ENCODE results near the gene ATAD1.
"Not testable (repeated sequence)": the region's sequence is repeated elsewhere in the genome, so short reads cannot be mapped to it uniquely, and the experiment has no call there.

Gene ATAD1

GRCh38 chr10:87846023-87846422 lies 28.0 kb upstream of the ATAD1 start:
- DNase-seq (ENCODE audit: low spot score): no peak

GRCh38 chr10:87845624-87845998 lies 27.6 kb upstream of the ATAD1 start:
- DNase-seq (ENCODE audit: low spot score): no peak

DNA sequence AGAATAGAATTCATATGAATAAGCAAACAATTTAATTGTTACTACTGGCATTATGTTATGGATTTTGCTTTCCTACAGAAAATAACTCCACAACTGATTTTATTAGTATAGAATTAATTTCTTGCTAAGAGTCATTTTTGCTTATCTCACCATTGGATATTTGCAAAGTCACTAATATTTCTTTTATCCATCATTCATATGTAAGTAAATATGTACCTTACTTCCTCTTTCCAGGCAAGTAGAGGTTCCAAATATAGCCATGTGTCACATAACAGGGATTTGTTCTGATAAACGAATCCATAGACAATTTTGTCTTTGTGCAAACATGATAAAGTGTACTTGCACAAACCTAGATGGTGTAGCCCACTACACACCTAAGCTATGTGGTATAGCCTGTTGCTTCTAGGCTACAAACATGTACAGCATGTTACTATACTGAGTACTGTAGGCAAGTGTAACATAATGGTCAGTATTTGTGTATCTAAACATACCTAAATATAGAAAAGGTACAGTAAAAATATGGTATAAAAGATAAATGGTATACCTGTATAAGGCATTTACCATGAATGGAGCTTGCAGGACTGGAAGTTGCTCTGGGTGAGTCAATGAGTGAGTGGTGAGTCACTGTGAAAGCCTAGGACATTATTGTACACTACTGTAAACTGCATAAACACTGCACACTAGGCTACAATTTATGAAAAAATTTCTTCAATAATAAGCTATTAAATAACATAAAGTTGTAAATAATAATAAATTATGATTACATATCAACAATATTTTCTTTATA lies 27.0 kb upstream of the ATAD1 start:
- no peak for DNase-seq (ENCODE audit: low spot score)

DNA sequence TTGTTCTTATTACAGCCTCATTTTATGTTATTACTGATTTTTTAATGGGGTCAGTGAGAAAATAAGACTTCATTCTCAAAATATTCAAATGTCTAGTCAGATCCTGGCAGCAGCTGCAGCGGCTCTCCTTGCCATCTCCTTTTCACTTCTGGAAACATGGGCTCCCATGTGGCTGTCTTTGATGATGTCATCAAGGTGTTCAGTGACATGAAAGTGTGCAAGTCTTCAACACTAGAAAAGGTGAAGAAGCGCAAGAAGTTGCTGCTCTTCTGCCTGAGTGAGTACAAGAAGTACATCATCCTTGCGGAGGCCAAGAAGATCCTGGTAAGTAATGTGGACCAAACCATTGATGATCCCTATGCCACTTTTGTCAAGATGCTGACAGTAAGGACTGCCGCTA lies 25.7 kb upstream of the ATAD1 start:
- DNase-seq (ENCODE audit: low spot score): no peak

DNA sequence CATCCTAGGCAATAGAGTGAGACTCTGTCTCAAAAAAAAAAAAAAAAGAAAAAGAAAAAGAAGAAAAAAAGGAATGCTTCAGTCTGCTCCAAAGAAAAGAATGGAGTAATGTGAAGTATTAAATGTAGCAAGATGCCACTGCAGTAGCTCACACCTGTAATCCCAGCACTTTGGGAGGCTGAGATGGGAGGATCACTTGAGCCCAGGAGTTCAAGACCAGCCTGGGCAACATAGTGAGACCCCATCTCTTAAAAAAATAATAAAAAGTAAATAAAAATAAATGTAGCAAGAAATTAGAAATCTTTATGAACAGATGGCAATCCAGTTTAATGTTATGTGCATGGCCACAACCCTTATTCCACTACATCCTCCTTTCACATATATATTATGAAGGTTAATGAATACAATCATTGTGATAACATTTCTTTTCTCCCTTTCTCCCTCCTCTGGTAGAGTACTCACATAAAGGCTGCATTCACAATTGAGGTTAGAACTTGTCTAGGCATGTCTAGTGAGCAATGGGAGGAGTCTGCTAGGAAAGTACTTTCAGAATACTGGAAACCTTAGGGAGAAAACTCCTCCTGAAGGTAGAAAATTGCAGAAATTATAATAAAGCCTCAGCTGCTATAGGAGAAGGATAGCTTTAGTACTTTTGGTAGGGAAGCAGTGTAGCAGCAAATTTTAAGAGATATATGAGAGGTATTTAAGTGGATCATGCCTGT lies 24.9 kb upstream of the ATAD1 start:
- no peak for DNase-seq (ENCODE audit: low spot score)

GRCh38 chr10:87842220-87842641 lies 24.2 kb upstream of the ATAD1 start:
- DNase-seq (ENCODE audit: low spot score): no peak

- no peak for DNase-seq (ENCODE audit: low spot score)
These were observed 23.2 kb upstream of the ATAD1 start for GRCh38 chr10:87841186-87841585.

DNA sequence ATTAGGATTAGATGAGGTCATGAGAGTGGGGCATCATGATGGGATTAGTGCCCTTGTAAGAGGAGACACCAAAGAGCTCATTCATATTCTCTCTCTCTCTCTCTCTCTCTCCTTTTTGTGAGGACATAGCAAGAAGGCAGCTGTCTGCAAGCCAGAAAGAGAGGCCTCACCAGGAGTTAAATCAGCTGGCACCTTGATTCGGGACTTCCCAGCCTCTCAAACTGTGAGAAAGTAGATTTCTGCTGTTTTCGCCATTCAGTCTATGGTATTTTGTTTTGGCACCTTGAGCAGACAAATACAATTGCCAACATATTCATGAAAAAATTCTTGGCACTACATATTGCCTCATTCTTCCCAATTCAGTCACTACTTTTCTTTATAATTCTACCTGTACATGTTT lies 20.6 kb upstream of the ATAD1 start:
- DNase-seq (ENCODE audit: low spot score): no peak

DNA sequence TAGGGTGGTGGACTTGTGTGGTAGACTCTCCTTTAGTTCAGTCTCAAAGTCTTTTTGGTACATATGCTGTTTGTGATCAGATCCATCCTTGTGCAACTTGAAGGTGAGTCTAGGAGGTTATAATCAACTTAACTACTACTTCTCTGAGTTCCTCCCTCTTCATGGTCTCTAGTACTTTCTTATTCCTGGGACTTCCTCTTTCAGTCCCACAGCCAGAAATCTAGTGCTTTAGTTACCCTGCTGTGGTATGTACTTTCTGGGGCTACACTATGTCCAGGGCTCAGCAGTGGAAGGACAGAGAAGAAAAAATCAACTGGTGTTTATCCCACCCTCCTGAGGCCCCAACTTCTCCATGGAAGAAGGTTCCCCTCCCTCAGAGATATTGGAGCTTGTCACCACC lies 19.4 kb upstream of the ATAD1 start:
- DNase-seq (ENCODE audit: low spot score): no peak

DNA sequence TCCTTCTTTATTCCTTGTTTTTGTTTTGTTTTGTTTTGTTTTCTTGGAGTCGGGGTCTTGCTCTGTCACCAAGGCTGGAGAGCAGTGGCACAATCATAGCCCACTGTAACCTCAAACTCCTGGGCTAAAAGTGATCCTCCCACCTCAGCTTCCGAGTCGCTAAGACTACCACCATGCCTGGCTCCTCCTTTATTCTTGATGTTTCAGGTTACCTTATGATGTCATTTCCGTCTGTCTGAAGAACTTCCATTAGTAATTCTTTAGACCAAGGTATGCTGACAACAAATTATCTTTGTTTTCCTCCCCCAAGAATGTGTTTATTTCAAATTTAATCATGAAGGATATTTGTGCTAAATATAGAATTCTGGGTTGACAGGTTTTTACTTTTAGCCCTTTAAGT lies 18.1 kb upstream of the ATAD1 start:
- no peak for DNase-seq (ENCODE audit: low spot score)

DNA sequence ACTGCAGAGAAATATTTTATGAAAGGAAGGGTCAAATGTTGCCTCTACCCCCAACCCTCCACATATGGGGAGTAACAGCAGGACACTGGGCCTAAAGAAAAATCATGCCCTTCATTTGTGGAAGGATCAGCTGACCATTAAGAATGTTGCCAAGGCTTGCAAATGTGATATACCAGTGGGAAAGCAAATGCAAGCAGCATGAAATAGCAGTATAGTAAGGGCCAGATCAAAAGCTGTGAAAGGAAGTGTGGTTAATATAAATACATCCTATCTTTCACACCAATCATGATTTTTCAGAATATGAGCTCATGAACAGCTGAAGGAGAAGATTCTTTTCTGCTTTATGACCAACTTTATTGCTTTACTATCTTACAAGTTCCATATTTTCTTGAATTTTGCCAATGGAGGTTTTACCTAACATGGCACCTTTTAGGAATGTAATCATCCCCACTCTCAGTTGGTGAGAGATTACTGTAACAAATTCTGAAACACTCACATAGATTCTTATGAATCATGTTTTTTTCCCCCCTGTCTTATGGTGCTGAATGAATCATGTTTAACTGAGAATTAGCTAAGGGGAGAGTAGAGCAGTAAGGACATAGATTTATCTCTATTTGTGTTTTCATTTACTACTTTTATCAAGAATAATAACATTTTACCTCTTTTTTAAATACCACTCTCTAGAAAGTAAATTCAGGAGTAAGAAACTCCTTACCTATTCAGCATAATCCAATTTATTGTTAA lies 12.1 kb upstream of the ATAD1 start:
- DNase-seq (ENCODE audit: low spot score): no peak

- DNase-seq (ENCODE audit: low spot score): not testable (repeated sequence)
These were observed 11.0 kb upstream of the ATAD1 start for GRCh38 chr10:87829051-87829450.

GRCh38 chr10:87827681-87828080 lies 9.7 kb upstream of the ATAD1 start:
- DNase-seq (ENCODE audit: low spot score): no peak

GRCh38 chr10:87826653-87827052 lies 8.6 kb upstream of the ATAD1 start:
- DNase-seq (ENCODE audit: low spot score): no peak

DNA sequence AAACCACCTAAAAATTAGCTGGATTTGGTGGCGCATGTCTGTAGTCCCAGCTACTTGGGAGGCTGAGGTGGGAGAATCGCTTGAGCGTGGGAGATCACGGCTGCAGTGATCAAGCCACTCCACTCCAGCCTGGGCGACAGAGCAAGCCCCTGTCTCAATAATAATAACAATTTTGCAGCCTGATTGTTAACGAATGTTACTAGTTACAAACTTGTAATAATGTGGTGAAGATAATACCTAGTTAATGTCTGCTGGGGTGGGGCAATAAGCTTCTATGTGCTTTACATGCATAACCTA lies 1.2 kb upstream of the ATAD1 start:
- DNase-seq (ENCODE audit: low spot score): no peak

DNA sequence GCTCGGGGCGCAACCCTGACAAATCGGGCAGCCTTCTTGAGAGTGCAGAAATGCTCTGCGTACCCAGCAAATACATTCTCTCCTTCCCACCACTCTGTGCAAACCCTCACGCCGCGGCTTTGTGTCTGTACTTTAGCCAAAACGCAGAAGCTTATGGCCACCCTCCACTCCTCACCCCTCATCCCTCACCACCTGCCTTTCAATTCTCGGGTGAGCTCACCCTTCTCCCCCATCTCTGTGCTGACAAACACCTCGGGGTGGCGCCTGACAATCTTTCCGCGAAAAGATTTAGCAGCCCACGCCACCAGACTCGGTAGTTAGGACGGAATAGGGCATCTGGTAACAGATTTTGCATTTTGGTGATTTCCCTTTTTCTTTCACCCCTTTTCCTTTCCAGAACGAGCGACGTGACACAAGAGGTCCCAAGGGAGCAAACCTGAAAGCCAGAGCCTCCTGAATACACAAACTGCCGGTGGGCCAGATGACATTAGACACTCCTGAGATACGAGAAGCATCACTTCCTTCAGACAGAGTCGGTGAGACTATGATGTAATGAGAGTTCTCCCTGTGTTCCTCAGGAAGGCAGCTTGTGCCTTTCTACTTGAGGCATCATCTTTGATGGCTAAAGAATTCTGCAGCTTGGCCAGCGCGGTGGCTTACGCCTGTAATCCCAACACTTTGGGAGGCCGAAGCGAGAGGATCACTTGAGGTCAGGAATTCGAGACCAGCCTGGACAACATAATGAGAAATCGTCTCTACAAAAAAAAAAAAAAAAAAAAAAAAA lies 671 bp upstream of the ATAD1 start:
- peak; percentile 73 for DNase-seq (ENCODE audit: low spot score)

DNA sequence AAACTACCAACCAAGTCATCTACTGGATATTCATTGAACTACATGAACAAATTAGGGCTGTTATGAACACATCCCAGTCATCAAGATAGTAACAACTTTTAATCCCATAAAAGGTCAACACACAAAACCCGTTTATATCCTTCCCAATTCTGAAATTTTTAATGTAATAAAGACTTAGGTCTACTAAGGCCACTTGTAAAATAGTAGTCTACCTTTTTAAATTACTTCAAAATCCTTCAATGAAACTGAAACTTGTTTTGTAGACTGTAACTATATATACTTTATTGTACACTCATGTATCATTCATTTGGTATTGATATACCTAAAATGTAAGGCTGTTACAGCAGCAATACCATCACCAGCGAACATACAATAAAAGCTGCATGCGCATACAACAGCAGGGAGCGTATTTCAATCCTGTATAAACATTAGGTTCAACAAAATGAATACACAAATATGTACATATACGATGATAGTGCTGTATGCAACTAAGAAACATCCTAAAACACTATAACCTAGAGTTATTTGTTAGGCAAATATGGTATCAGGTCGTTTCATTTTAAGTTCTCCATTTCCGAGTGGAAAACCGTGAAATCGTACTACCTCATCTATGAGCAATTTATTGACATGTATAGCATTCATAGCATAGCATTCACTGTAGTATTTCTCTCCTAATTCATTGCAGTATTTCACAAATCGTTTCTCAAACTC lies 973 bp downstream of the ATAD1 start:
- DNase-seq (ENCODE audit: low spot score): no peak

DNA sequence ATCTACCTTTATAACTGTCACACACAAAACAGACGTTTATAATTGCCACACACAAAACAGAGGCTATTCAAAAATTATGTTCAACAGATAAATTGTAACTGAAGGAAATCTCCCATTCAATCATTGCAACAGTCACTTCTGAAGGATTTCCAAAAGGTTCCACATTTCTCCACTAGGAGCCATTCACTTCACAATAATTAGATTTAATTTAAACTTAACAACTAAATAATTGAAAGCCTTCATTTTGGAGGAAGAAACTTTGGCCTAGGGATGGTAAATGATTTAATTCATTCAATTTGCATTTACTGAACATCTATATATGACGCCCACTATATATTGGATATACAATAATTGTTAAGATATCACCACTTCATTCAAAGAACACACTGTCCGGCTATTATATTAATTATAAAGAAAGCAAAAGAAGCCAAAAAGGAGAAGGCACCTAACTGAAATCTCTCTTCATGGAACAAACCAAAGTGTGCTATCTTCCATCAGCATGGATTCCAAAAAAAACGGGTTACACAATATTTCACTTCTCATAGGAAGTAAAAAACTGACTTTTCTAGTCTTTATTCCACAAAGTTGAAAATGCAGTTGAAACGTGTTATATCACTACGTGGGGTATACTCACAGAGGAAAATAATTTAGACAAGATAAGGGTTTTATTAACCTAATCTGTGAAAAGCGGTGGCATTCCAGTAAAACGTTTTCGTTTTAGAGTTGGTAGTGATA lies 1.7 kb downstream of the ATAD1 start:
- no peak for DNase-seq (ENCODE audit: low spot score)

DNA sequence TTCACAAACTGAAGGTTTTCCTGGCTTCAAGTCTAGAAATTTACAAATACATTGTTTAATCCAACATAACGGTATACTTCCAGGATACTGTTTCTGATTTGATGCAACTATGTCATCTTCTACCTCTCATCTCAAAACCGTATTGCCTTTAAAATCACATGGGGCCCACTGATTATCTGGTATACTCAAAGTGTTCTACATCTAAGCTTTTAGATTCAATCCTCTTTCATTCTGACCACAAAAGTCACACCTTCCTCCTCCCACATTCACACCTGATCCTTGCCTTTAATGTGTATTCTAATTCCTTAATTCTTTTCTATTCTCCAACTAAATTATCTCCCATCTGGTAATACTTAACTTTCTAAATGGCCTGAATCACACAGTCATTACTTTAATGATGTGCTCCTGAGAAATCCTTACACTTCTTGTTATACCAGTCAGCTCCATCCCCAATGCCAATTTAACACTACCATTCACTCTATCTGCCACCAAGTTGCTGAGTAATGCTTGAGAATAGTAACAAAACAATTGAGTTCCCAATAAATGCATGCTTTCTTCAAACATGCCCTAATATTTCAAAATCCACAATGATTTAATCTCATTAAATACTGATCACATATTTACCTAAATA lies 13.0 kb downstream of the ATAD1 start:
- DNase-seq (ENCODE audit: low spot score): no peak

- DNase-seq (ENCODE audit: low spot score): no peak
These were observed 14.2 kb downstream of the ATAD1 start for GRCh38 chr10:87803831-87804230.

DNA sequence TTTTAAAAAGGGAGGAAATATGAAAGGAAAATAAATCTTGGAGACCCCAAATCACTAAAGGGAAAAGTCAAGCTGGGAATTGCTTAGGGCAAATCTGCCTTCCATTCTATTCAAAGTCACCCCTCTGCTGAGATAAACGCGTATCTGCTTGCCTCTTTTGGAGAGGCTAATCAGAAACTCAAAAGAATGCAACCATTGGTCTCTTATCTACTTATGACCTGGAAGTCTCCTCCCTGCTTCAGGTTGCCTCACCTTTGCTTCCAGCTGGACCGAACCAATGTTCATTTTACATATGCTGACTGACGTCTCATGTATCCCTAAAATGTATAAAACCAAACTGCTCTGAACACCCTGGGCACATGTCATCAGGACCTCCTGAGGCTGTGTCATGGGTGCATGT lies 14.7 kb downstream of the ATAD1 start:
- no peak for DNase-seq (ENCODE audit: low spot score)
